ENCODE measurements around the gene TDO2.
"Not testable (repeated sequence)": the region's sequence is repeated elsewhere in the genome, so short reads cannot be mapped to it uniquely, and the experiment has no call there.

Gene TDO2

DNA sequence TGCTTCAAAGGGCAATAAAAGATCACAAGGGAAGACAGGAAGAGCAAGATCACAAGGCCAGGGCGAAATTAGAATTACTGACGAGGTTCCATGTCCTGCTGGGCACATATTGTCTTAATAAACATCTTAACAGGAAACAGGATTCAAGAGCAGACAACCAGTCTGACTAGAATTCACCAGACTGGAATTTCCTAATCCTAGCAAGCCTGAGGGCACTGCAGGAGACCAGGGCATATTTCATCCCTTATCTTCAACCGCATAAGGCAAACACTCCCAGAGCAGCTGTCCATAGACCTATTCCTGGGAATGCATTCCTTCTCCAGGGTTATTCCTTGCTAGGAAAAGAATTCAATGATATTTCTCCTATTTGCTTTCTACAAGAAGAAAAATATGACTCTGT lies 12.4 kb upstream of the TDO2 start:
- H3K27ac Mint-ChIP-seq: no peak overlapping the region
- no peaks in the 10 kb centered on the region for H3K4me1 Mint-ChIP-seq
- no peaks in the 10 kb centered on the region for H3K36me3 Mint-ChIP-seq
- CTCF ChIA-PET: no interaction called here
- H3K4me3 Mint-ChIP-seq: no peak overlapping the region
- H3K9me3 Mint-ChIP-seq: no peaks in the 10 kb centered on the region
- no peak for DNase-seq
- no peaks in the 10 kb centered on the region for H3K27me3 Mint-ChIP-seq

DNA sequence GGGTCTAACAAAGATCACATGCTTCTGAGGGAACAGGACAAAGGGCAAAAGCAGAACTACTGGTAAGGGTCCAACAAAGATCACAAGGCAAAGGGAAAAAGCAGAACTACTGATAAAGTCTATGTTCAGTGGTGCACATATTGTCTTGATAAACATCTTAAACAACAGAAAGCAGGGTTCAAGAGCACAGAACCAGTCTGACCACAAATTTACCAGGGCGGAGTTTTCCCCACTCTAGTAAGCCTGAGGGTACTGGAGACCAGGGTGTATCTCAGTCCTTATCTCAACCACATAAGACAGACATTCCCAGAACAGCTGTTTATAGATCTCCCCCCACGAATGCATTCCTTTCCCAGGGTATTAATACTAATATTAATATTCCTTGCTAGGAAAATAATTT lies 5.1 kb upstream of the TDO2 start:
- CTCF ChIA-PET, DNase-seq, H3K27me3 Mint-ChIP-seq: not testable (repeated sequence)

GRCh38 chr4:155899891-155900290 lies 3.6 kb upstream of the TDO2 start:
- no peak for DNase-seq
- CTCF ChIA-PET: no interaction called here
- no peak overlapping the region for H3K4me3 Mint-ChIP-seq
- no peaks in the 10 kb centered on the region for H3K4me1 Mint-ChIP-seq
- no peaks in the 10 kb centered on the region for H3K27me3 Mint-ChIP-seq
- no peak overlapping the region for H3K27ac Mint-ChIP-seq
- H3K36me3 Mint-ChIP-seq: no peaks in the 10 kb centered on the region
- no peaks in the 10 kb centered on the region for H3K9me3 Mint-ChIP-seq

More for the DNA sequence above, 5.1 kb upstream of the TDO2 start:
- not testable (repeated sequence) for H3K4me3 Mint-ChIP-seq, H3K36me3 Mint-ChIP-seq, H3K4me1 Mint-ChIP-seq, H3K27ac Mint-ChIP-seq, H3K9me3 Mint-ChIP-seq

DNA sequence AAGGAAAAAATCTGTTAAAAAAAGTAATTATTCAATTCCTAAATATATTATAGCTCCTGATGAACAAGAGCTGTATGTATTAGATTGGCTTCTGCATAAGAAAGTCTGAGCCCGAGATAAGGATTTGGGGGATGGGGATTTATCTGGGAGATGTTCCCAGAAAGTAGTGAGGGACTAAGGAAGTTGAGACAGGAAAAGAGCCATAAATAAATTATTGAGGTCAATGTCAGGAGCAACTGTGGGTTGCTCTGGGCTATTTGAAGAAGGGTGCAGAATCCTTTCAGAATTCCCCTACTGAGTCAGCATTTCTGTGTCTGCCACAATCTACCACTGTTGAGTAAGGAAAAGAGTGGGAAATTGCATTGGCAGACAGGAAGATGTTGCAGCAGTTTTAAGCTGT lies 3.1 kb upstream of the TDO2 start:
- Mint-ChIP-seq H3K27me3 (no peaks in the 10 kb centered on the region), H3K4me3 (no peak overlapping the region), H3K36me3 (no peaks in the 10 kb centered on the region), H3K4me1 (no peaks in the 10 kb centered on the region), H3K27ac (no peak overlapping the region), H3K9me3 (no peaks in the 10 kb centered on the region)
- CTCF ChIA-PET: no interaction called here
- no peak for DNase-seq

DNA sequence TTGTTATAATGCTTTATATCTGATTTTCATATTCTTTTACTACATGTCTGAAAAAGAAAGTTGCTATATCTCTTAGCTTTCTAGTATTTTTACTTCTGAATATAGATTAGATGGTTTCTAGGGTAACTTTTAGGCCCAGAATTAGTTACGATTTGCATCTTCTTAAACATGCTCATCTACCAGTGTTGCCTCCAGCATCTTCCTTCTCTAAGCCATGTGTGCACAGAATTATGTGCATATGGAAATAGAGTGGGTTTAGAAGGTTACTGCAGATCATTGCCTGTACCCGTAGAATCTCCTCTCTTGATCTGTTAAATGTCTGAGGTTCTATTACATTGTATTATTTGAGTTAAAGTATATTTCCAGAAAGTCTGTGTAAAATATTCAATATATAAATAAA lies 2.5 kb upstream of the TDO2 start:
- Mint-ChIP-seq H3K9me3 (no peaks in the 10 kb centered on the region), H3K27ac (no peak overlapping the region), H3K36me3 (no peaks in the 10 kb centered on the region), H3K27me3 (no peaks in the 10 kb centered on the region), H3K4me3 (no peak overlapping the region), H3K4me1 (no peaks in the 10 kb centered on the region)
- CTCF ChIA-PET: no interaction called here
- DNase-seq: no peak

DNA sequence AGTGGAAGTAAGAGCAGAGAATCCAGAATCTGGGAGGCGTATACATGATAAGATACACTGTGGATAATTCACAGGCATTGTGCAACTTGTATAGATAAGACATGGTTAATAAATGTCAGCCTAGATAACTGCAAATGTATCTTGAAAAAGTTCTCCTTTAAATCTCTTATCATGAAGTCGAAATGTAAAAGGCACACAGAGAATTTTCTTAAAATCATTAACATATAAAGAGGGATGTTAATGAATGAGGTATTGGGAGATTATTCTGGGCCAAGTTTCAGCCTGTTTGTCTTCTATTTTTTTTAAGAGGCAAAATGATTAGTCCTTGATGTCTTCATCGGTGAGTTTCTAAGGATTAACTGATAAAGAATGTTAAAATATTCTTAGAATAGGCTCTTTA lies 835 bp downstream of the TDO2 start:
- Mint-ChIP-seq H3K36me3 (no peaks in the 10 kb centered on the region), H3K4me3 (no peak overlapping the region), H3K27me3 (peaks cover 4% of the 10 kb centered on the region), H3K4me1 (no peaks in the 10 kb centered on the region), H3K9me3 (no peaks in the 10 kb centered on the region), H3K27ac (no peak overlapping the region)
- DNase-seq: no peak
- CTCF ChIA-PET: no interaction called here

- CTCF ChIA-PET: no interaction called here
- no peaks in the 10 kb centered on the region for H3K36me3 Mint-ChIP-seq
- H3K9me3 Mint-ChIP-seq: no peaks in the 10 kb centered on the region
- H3K4me3 Mint-ChIP-seq: no peak overlapping the region
- no peak for DNase-seq
- H3K27ac Mint-ChIP-seq: no peak overlapping the region
- no peaks in the 10 kb centered on the region for H3K4me1 Mint-ChIP-seq
- peaks cover 4% of the 10 kb centered on the region for H3K27me3 Mint-ChIP-seq
Observed at GRCh38 chr4:155906554-155907247, 3.2 kb downstream of the TDO2 start.

GRCh38 chr4:155907556-155907955 lies 4.1 kb downstream of the TDO2 start:
- Mint-ChIP-seq H3K36me3 (no peaks in the 10 kb centered on the region), H3K9me3 (no peaks in the 10 kb centered on the region), H3K27ac (no peak overlapping the region), H3K27me3 (peaks cover 4% of the 10 kb centered on the region), H3K4me1 (peaks cover 6% of the 10 kb centered on the region), H3K4me3 (no peak overlapping the region)
- CTCF ChIA-PET: no interaction called here
- DNase-seq: no peak

DNA sequence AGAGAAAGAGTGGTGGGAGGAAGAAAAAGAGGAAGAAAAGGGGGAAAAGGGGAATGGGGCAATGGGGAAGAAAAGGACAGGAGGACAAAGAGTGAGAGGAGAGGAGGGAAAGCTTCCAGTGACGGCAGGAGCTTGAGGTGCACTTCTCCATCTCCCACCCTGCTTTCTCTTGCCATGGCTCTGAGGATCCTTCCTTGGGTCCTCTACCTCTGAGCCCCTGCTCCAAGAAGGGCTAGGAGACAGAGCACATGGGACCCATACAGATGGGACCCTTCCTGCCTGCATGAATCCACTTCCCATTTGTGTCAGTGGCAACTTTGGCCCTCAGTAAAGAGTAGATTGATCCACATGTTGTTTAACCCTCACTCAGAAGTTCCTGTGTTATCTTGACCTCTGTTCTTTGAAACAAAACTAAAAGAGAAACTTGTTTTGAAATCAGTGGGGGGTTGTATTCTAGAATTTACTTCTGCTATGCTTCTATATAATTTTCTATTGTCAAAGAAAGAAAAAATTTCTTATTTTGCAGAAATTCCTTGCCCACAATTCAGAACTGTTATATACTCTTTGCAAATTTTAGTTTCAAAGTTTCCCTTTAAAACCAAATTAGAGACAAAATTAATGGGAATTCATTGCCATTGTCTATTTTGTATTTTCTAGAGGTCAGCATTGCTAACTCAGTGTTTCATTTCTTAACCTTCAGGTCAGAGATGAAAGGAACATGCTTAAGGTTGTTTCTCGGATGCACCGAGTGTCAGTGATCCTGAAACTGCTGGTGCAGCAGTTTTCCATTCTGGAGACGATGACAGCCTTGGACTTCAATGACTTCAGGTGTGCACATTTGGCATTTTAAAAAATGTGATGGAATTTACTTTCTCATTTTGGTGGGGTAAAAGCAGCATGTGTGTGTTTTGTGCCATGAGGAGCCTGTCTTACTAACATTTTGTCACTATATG lies 5.0 kb downstream of the TDO2 start:
- peaks cover 4% of the 10 kb centered on the region for H3K27me3 Mint-ChIP-seq
- no peak overlapping the region for H3K4me3 Mint-ChIP-seq
- H3K27ac Mint-ChIP-seq: no peak overlapping the region
- H3K4me1 Mint-ChIP-seq: peaks cover 6% of the 10 kb centered on the region
- no peaks in the 10 kb centered on the region for H3K9me3 Mint-ChIP-seq
- no peaks in the 10 kb centered on the region for H3K36me3 Mint-ChIP-seq
- no peak for DNase-seq
- CTCF ChIA-PET: no interaction called here

GRCh38 chr4:155909615-155910226 lies 6.2 kb downstream of the TDO2 start:
- Mint-ChIP-seq H3K4me1 (peaks cover 6% of the 10 kb centered on the region), H3K9me3 (no peaks in the 10 kb centered on the region)
- CTCF ChIA-PET: no interaction called here

DNA sequence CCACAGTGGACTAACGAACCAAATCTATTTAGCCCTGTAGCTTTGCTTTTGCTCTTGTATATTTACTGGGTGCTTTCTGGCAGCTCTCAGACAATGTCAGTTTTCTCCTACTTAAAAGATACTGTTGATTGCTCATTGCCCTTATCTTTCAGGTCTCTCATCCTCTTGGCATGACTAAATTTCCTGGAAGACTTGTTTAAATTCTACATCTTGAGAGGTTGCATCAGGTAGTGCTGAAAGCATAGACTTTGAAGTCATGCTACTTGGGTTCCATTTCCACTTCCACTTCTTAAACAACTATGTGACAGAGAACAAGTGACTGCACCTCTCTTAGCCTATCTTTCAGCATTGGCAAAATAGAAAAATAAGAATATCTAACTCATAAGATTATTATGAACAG lies 8.4 kb downstream of the TDO2 start:
- Mint-ChIP-seq H3K9me3 (no peaks in the 10 kb centered on the region), H3K27me3 (peaks cover 4% of the 10 kb centered on the region), H3K36me3 (no peaks in the 10 kb centered on the region), H3K4me3 (no peak overlapping the region), H3K27ac (no peak overlapping the region), H3K4me1 (peaks cover 6% of the 10 kb centered on the region)
- CTCF ChIA-PET: no interaction called here
- DNase-seq: no peak

More at GRCh38 chr4:155909615-155910226, 6.2 kb downstream of the TDO2 start:
- Mint-ChIP-seq H3K36me3 (no peaks in the 10 kb centered on the region), H3K27ac (no peak overlapping the region), H3K4me3 (no peak overlapping the region), H3K27me3 (peaks cover 4% of the 10 kb centered on the region)
- DNase-seq: no peak

DNA sequence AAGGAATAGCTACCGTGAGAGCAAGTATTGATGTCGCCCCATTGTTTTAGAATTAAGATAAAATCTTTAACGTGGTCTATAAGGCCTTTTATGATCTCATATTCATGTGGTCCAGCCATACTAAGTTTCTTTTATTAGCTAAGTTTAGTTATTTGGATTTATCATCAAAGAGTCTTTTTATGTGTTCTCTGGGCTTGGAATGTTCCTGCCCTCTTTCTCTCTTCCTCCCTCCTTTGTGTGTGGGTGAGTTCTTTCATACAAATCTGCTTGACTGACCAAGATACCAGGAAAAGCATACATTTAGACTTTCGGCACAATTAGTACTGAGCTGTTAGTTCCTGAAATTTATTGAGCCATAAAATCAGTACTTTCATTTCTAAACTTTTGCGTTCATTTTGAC lies 11.3 kb downstream of the TDO2 start:
- no peak overlapping the region for H3K4me3 Mint-ChIP-seq
- H3K27ac Mint-ChIP-seq: no peak overlapping the region
- H3K4me1 Mint-ChIP-seq: peaks cover 6% of the 10 kb centered on the region
- H3K36me3 Mint-ChIP-seq: no peaks in the 10 kb centered on the region
- CTCF ChIA-PET: no interaction called here
- H3K27me3 Mint-ChIP-seq: no peaks in the 10 kb centered on the region
- no peaks in the 10 kb centered on the region for H3K9me3 Mint-ChIP-seq
- DNase-seq: no peak

- DNase-seq: no peak
- no peaks in the 10 kb centered on the region for H3K27me3 Mint-ChIP-seq
- H3K4me1 Mint-ChIP-seq: no peaks in the 10 kb centered on the region
- CTCF ChIA-PET: no interaction called here
- H3K4me3 Mint-ChIP-seq: no peak overlapping the region
- no peaks in the 10 kb centered on the region for H3K36me3 Mint-ChIP-seq
- H3K27ac Mint-ChIP-seq: no peak overlapping the region
- H3K9me3 Mint-ChIP-seq: no peaks in the 10 kb centered on the region
Observed at GRCh38 chr4:155921597-155921996, 18.1 kb downstream of the TDO2 start.

- Mint-ChIP-seq H3K4me1 (no peaks in the 10 kb centered on the region), H3K9me3 (no peaks in the 10 kb centered on the region), H3K4me3 (no peak overlapping the region), H3K27me3 (no peaks in the 10 kb centered on the region), H3K27ac (no peak overlapping the region), H3K36me3 (no peaks in the 10 kb centered on the region)
- no peak for DNase-seq
- CTCF ChIA-PET: no interaction called here
Observed at GRCh38 chr4:155924637-155925036, 21.1 kb downstream of the TDO2 start.

DNA sequence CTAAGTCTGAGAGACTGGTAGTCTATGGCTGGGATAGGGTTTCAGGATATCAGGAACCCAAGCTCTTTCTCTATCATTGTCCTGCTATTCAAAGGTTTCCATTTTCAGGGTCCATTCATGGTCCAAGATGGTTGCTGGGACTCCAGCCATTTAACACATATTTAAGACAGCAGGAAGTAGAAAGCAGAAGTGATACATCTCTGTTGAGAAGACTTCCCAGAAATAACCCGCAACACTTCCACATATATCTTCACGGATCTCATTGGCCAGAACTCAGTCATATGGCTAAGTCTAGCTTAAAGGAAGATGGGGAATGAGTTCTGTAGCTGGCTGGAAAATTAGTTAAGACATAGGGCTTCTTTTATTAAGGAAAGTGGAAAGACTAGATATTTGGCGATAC lies 26.3 kb downstream of the TDO2 start:
- H3K36me3 Mint-ChIP-seq: no peaks in the 10 kb centered on the region
- H3K27me3 Mint-ChIP-seq: no peaks in the 10 kb centered on the region
- no peak for DNase-seq
- CTCF ChIA-PET: no interaction called here
- no peaks in the 10 kb centered on the region for H3K4me1 Mint-ChIP-seq
- no peaks in the 10 kb centered on the region for H3K9me3 Mint-ChIP-seq
- H3K4me3 Mint-ChIP-seq: no peak overlapping the region
- no peak overlapping the region for H3K27ac Mint-ChIP-seq
